HepG2 (cell line): ENCODE data around the gene SMIM12. TPM values are rescaled to one million over a fixed set of nuclear protein-coding genes. Genes with fewer than 3 reads are reported as not detected.

Source experiments
- ARID2 ChIP-seq: sonication (generic); formaldehyde crosslinking; IDR thresholded peaks from 2 replicates; pipeline ENCODE4 v1.8.1; 2022; ENCODE audit warnings: mild to moderate bottlenecking, missing genetic modification reagents, borderline replicate concordance
- CTCF ChIP-seq: sonication (generic); formaldehyde crosslinking; IDR thresholded peaks from 2 replicates; pipeline ENCODE4 v1.5.0; 2020; ENCODE audit warnings: mild to moderate bottlenecking, missing genetic modification reagents, moderate library complexity
- DMTF1 ChIP-seq: sonication (generic); formaldehyde crosslinking; IDR thresholded peaks from 2 replicates; pipeline ENCODE4 v1.4.0; 2020; ENCODE audit warnings: mild to moderate bottlenecking, missing genetic modification reagents
- EED ChIP-seq: sonication (generic); formaldehyde crosslinking; IDR thresholded peaks from 2 replicates; pipeline ENCODE4 v1.5.0; 2020; ENCODE audit warnings: mild to moderate bottlenecking, missing genetic modification reagents
- EZH2 ChIP-seq: conservative IDR thresholded peaks from 2 replicates; pipeline ENCODE4 v1.6.1; 2012; ENCODE audit warnings: mild to moderate bottlenecking, low read depth, low read length, moderate library complexity
- IRF9 ChIP-seq: sonication (generic); formaldehyde crosslinking; IDR thresholded peaks from 2 replicates; pipeline ENCODE4 v1.8.0; 2022; ENCODE audit warnings: missing genetic modification reagents, mild to moderate bottlenecking, borderline replicate concordance
- JUNB ChIP-seq: sonication (generic); formaldehyde crosslinking; IDR thresholded peaks from 2 replicates; pipeline ENCODE4 v1.8.0; 2022; ENCODE audit warnings: missing genetic modification reagents, mild to moderate bottlenecking, borderline replicate concordance
- PHF8 ChIP-seq: sonication (generic); formaldehyde crosslinking; IDR thresholded peaks from 2 replicates; pipeline ENCODE4 v1.5.0; 2020; ENCODE audit warnings: missing genetic modification reagents
- RBFOX2 ChIP-seq: fragments of 200-400 bp; formaldehyde crosslinking; IDR thresholded peaks from 2 replicates; pipeline ENCODE4 v1.6.1; 2017; ENCODE audit warnings: low read depth, mild to moderate bottlenecking, low read length
- SUZ12 ChIP-seq: fragments of 150-350 bp; IDR thresholded peaks from 2 replicates; pipeline ENCODE4 v1.6.1; 2014; ENCODE audit warnings: low read depth, low read length
- TBX3 ChIP-seq: fragments of 450-650 bp; IDR thresholded peaks from 2 replicates; pipeline ENCODE4 v1.6.1; 2017; ENCODE audit warnings: antibody characterized with exemption, mild to moderate bottlenecking, inconsistent platforms, borderline replicate concordance
- TEAD2 ChIP-seq: sonication (generic); formaldehyde crosslinking; IDR thresholded peaks from 2 replicates; pipeline ENCODE4 v1.9.0; 2021; ENCODE audit warnings: missing genetic modification reagents
- TEF ChIP-seq: sonication (generic); formaldehyde crosslinking; IDR thresholded peaks from 2 replicates; pipeline ENCODE4 v1.5.0; 2020; ENCODE audit warnings: missing genetic modification reagents
- TSC22D2 ChIP-seq: sonication (generic); formaldehyde crosslinking; IDR thresholded peaks from 2 replicates; pipeline ENCODE4 v1.5.1; 2020; ENCODE audit warnings: missing genetic modification reagents, mild to moderate bottlenecking, borderline replicate concordance
- ZBTB33 ChIP-seq: sonication (generic); formaldehyde crosslinking; IDR thresholded peaks from 2 replicates; pipeline ENCODE4 v1.4.0; 2020; ENCODE audit warnings: missing genetic modification reagents
- ZBTB38 ChIP-seq: sonication (generic); formaldehyde crosslinking; IDR thresholded peaks from 2 replicates; pipeline ENCODE4 v1.5.1; 2020; ENCODE audit warnings: mild to moderate bottlenecking, missing genetic modification reagents
- ZBTB8A ChIP-seq: sonication (generic); formaldehyde crosslinking; IDR thresholded peaks from 2 replicates; pipeline ENCODE4 v1.4.0; 2020; ENCODE audit warnings: mild to moderate bottlenecking, low read depth, missing genetic modification reagents, borderline replicate concordance
- ZMYM3 ChIP-seq: sonication (generic); formaldehyde crosslinking; IDR thresholded peaks from 2 replicates; pipeline ENCODE4 v1.5.1; 2020; ENCODE audit warnings: mild to moderate bottlenecking, missing genetic modification reagents
- ZNF136 ChIP-seq: sonication (generic); formaldehyde crosslinking; IDR thresholded peaks from 2 replicates; pipeline ENCODE4 v1.8.1; 2022; ENCODE audit warnings: low read depth, mild to moderate bottlenecking, moderate library complexity, missing genetic modification reagents
- ZNF441 ChIP-seq: sonication (generic); formaldehyde crosslinking; IDR thresholded peaks from 2 replicates; pipeline ENCODE4 v1.7.0; 2021; ENCODE audit warnings: missing genetic modification reagents, borderline replicate concordance
- ZNF547 ChIP-seq: sonication (generic); formaldehyde crosslinking; IDR thresholded peaks from 2 replicates; pipeline ENCODE4 v1.5.1; 2020; ENCODE audit warnings: mild to moderate bottlenecking, missing genetic modification reagents
- ZNF776 ChIP-seq: sonication (generic); formaldehyde crosslinking; IDR thresholded peaks from 2 replicates; pipeline ENCODE4 v1.4.0; 2020; ENCODE audit warnings: mild to moderate bottlenecking, missing genetic modification reagents
- polyA plus RNA-seq, 8 experiments: library from polyadenylated mRNA; depleted of rRNA in 3 of 8; stranded (reverse) in 7 of 8; unstranded in 1 of 8; fragments of >200 nt; fragmentation: Illumina TruSeq in 4 of 8; extraction: Trizol in 4 of 8; gene quantifications; 2 replicates each; pipeline versions ENCODE4 v1.2.1 to v1.2.3, GENCODE V29; 2011 to 2016; ENCODE audit warnings: low read depth in 4 of 8, missing spikeins in 1 of 8, mixed read lengths in 1 of 8; ENCODE audit not compliant: insufficient read depth in 1 of 8
- total RNA-seq, 5 experiments: library from RNA; depleted of rRNA; stranded (reverse); fragments of >200 nt; fragmentation: Illumina TruSeq; extraction: Trizol; gene quantifications; 2 replicates each; pipeline ENCODE4 v1.2.3, GENCODE V29; 2016; ENCODE audit warnings: low read depth in 1 of 5

Gene SMIM12
- total and polyA plus RNA-seq, 2 of the 13 experiments (the other 11 are each of a cell fraction or from before 2014, with no cell fraction given): 20.1 to 41.3 TPM

- TF ChIP-seq ZNF547 (no peak), EED (CRISPR knock-in tag) (no peak), TEF (CRISPR knock-in tag) (no peak), ZBTB38 (CRISPR knock-in tag) (no peak), SUZ12 (no peak), ZMYM3 (CRISPR knock-in tag) (no peak), EZH2 (no peak), JUNB (CRISPR knock-in tag) (no peak), TEAD2 (CRISPR knock-in tag) (no peak), ZBTB8A (CRISPR knock-in tag) (no peak), ZNF776 (CRISPR knock-in tag) (no peak), ZBTB33 (CRISPR knock-in tag) (no peak), TSC22D2 (CRISPR knock-in tag) (no peak), PHF8 (CRISPR knock-in tag) (no peak), RBFOX2 (no peak), ZNF136 (CRISPR knock-in tag) (no peak), DMTF1 (CRISPR knock-in tag) (no peak), TBX3 (no peak), IRF9 (no peak; the same call in 1 of the 2 replicates), ARID2 (CRISPR knock-in tag) (no peak), ZNF441 (CRISPR knock-in tag) (peak; percentile 76; the same call in 1 of the 2 replicates), CTCF (CRISPR knock-in tag) (peak; percentile 49)
Measured at GRCh38 chr1:34825455-34826091, 34.0 kb downstream of the SMIM12 start (continued).
